DOHH2 (cell line): ENCODE data around the gene TTI1.

Experiments used
- H3F3A ChIP-seq: fragments of 200-600 bp; sonication (generic), shearing (Covaris generic); 2 replicates; pipeline ENCODE4 v1.6.0; 2016; ENCODE audit warnings: antibody characterized with exemption, mild to moderate bottlenecking; ENCODE audit not compliant: control insufficient read depth, insufficient read depth
- H3K27ac ChIP-seq: fragments of 200-600 bp; sonication (generic); 2 replicates; pipeline ENCODE4 v1.5.1; 2014; ENCODE audit warnings: low read depth, mild to moderate bottlenecking, low read length, moderate library complexity
- H3K27me3 ChIP-seq: fragments of 200-600 bp; sonication (generic); 2 replicates; pipeline ENCODE4 v1.6.1; 2014; ENCODE audit warnings: mild to moderate bottlenecking, low read length, mixed read lengths; ENCODE audit not compliant: control insufficient read depth
- H3K36me3 ChIP-seq: fragments of 200-600 bp; sonication (generic); 2 replicates; pipeline ENCODE4 v1.6.1; 2014; ENCODE audit warnings: mild to moderate bottlenecking, low read length, moderate library complexity, mixed read lengths; ENCODE audit not compliant: control insufficient read depth
- H3K4me1 ChIP-seq: fragments of 200-600 bp; sonication (generic); 2 replicates; pipeline ENCODE4 v1.6.1; 2014; ENCODE audit warnings: mild to moderate bottlenecking, low read length, mixed read lengths; ENCODE audit not compliant: control insufficient read depth
- H3K4me2 ChIP-seq: fragments of 200-600 bp; sonication (generic); 2 replicates; pipeline ENCODE4 v1.6.0; 2014; ENCODE audit warnings: mild to moderate bottlenecking, low read length, moderate library complexity
- H3K4me3 ChIP-seq: fragments of 200-600 bp; sonication (generic); 2 replicates; pipeline ENCODE4 v1.5.1; 2014; ENCODE audit warnings: mild to moderate bottlenecking, low read length, mixed read lengths
- H3K79me2 ChIP-seq: fragments of 200-600 bp; sonication (generic); 2 replicates; pipeline ENCODE4 v1.6.1; 2014; ENCODE audit warnings: mild to moderate bottlenecking, low read length, mixed read lengths; ENCODE audit not compliant: control insufficient read depth
- H3K9me2 ChIP-seq: fragments of 200-600 bp; sonication (generic); replicated peaks from 2 replicates; pipeline ENCODE4 v1.6.1; 2014; ENCODE audit warnings: mild to moderate bottlenecking, low read length, mixed read lengths; ENCODE audit not compliant: control insufficient read depth
- H3K9me3 ChIP-seq: fragments of 200-600 bp; sonication (generic); 2 replicates; pipeline ENCODE4 v1.6.1; 2014; ENCODE audit warnings: antibody characterized with exemption, low read length, mixed read lengths; ENCODE audit not compliant: control insufficient read depth, insufficient read depth
- H4K20me1 ChIP-seq: fragments of 200-600 bp; sonication (generic); 2 replicates; pipeline ENCODE4 v1.6.0; 2014; ENCODE audit warnings: low read depth, mild to moderate bottlenecking, antibody characterized with exemption, low read length, moderate library complexity; ENCODE audit not compliant: control insufficient read depth, insufficient read depth
- EZH2phosphoT487 ChIP-seq: fragments of 200-600 bp; sonication (generic); IDR thresholded peaks from 2 replicates; pipeline ENCODE4 v1.6.1; 2017; ENCODE audit warnings: borderline replicate concordance, mild to moderate bottlenecking, antibody characterized with exemption, low read length, moderate library complexity, mixed read lengths
- TF ChIP-seq, protein P1 (sequence below): fragments of 200-600 bp; sonication (generic); IDR thresholded peaks from one replicate; pipeline ENCODE4 v1.5.1; 2014; ENCODE audit warnings: antibody characterized with exemption, mild to moderate bottlenecking, low read depth, low read length; ENCODE audit not compliant: poor library complexity, severe bottlenecking

The TTI1 gene

DNA sequence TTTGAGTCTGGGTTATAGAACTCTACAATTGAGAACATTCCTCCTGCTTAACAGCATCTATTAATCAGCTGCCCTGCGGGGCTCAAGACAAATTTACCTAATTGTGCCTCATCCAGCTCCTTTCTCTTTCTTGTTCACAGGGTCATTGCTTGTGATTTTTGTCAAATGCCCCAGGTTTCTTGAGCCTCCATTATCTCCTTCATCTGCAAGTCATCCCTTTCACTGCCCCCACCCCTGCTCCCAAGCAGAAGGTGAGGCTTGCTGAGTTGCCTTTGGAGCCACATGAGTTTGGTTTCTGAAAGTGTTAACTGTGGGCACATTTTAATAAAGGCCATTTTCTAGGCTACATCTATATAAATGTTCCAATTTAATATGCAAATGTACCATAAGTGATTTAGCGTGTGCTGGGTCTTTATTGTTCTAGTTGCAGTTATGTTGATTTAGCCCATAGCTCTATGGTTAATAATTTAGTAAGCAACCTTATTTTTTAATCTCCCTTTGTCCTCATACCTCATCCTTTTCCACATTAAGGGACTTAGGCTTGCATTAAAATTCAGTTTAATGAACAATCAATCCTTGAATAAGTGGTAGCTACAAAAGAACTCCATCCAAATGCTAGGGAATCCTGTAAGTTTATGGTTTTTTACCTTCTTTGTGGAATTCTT is 74.3 kb downstream of the TTI1 start:
- Histone ChIP-seq H3K36me3 (no peaks in the 10 kb centered on the region), H4K20me1 (no peaks in the 10 kb centered on the region), H3K27me3 (peaks cover 13% of the 10 kb centered on the region), H3K9me3 (peaks cover 4% of the 10 kb centered on the region; the same call in 1 of the 2 replicates), H3K27ac (no peak overlapping the region), H3K4me2 (no peak overlapping the region), H3K79me2 (no peaks in the 10 kb centered on the region), H3K4me3 (no peak overlapping the region), H3F3A (no peaks in the 10 kb centered on the region), H3K4me1 (no peaks in the 10 kb centered on the region), H3K9me2 (no peaks in the 10 kb centered on the region)
- TF ChIP-seq, protein P1, sequence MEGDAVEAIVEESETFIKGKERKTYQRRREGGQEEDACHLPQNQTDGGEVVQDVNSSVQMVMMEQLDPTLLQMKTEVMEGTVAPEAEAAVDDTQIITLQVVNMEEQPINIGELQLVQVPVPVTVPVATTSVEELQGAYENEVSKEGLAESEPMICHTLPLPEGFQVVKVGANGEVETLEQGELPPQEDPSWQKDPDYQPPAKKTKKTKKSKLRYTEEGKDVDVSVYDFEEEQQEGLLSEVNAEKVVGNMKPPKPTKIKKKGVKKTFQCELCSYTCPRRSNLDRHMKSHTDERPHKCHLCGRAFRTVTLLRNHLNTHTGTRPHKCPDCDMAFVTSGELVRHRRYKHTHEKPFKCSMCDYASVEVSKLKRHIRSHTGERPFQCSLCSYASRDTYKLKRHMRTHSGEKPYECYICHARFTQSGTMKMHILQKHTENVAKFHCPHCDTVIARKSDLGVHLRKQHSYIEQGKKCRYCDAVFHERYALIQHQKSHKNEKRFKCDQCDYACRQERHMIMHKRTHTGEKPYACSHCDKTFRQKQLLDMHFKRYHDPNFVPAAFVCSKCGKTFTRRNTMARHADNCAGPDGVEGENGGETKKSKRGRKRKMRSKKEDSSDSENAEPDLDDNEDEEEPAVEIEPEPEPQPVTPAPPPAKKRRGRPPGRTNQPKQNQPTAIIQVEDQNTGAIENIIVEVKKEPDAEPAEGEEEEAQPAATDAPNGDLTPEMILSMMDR: no peak
- no peak for TF ChIP-seq EZH2phosphoT487

DNA sequence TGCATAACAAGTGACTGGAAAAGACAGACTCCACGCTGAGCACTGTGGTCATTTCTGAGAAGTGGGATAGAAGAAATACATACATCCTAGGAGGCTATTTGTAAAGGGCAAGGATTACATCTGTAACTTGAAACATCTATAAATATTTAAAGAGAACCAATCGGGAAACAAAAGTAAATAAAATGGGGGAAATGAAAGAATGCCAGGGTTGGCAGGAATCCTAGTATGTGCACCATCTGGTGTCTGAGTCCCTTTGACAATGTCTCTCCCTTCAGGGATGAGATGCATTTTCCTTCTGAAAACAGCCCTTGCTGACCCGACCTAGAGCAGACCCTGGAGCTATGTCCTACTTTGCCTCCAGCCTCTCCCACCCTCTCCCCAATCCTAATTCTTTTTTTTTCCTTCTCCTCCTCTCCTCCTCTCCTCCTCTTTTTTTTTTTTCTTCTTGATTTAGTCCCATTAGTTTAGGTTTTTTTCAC is 77.1 kb downstream of the TTI1 start:
- TF ChIP-seq, protein P1: no peak
- TF ChIP-seq EZH2phosphoT487: no peak
- peaks cover 13% of the 10 kb centered on the region for H3K27me3 ChIP-seq
- peaks cover 4% of the 10 kb centered on the region; the same call in 1 of the 2 replicates for H3K9me3 ChIP-seq
- no peaks in the 10 kb centered on the region for H4K20me1 ChIP-seq
- no peaks in the 10 kb centered on the region for H3K79me2 ChIP-seq
- H3K4me1 ChIP-seq: no peaks in the 10 kb centered on the region
- H3K36me3 ChIP-seq: no peaks in the 10 kb centered on the region
- no peak overlapping the region for H3K4me3 ChIP-seq
- H3K4me2 ChIP-seq: no peak overlapping the region
- H3F3A ChIP-seq: no peaks in the 10 kb centered on the region
- H3K27ac ChIP-seq: no peak overlapping the region
- H3K9me2 ChIP-seq: no peaks in the 10 kb centered on the region

DNA sequence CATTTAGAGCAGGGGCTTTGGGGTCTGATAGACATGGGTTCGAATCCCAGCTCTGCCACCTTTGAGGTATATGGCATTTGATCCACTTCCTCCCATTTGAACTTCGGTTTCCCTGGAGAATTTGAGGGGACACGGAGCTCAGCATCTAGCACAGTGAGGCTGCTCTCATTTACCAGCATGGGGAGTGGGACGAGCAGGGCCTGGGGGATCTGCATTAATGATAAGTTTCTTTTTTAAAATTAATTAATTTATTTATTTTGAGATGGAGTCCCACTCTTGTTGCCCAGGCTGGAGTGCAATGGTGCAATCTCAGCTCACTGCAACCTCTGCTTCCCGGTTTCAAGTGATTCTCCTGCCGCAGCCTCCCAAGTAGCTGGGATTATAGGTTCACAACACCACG is 77.7 kb downstream of the TTI1 start:
- H3K4me2 ChIP-seq: no peak overlapping the region

More for the DNA sequence above, 77.7 kb downstream of the TTI1 start:
- Histone ChIP-seq H3F3A (no peaks in the 10 kb centered on the region), H3K9me2 (no peaks in the 10 kb centered on the region), H3K4me3 (no peak overlapping the region), H3K9me3 (peaks cover 4% of the 10 kb centered on the region; the same call in 1 of the 2 replicates), H3K27me3 (peaks cover 13% of the 10 kb centered on the region), H4K20me1 (no peaks in the 10 kb centered on the region), H3K79me2 (no peaks in the 10 kb centered on the region), H3K4me1 (no peaks in the 10 kb centered on the region), H3K36me3 (no peaks in the 10 kb centered on the region), H3K27ac (no peak overlapping the region)
- no peak for TF ChIP-seq EZH2phosphoT487
- TF ChIP-seq, protein P1: no peak
